GM04504 (cell line): Measurements from ENCODE around the gene TLN1.

Experiments used
- DNase-seq: peaks from one replicate; pipeline ENCODE4 v3.0.0-alpha.2; 2012; ENCODE audit warnings: low read depth

Gene TLN1

GRCh38 chr9:35728041-35728971, 3.7 kb downstream of the TLN1 start:
- DNase-seq, result peak; percentile 80

DNA sequence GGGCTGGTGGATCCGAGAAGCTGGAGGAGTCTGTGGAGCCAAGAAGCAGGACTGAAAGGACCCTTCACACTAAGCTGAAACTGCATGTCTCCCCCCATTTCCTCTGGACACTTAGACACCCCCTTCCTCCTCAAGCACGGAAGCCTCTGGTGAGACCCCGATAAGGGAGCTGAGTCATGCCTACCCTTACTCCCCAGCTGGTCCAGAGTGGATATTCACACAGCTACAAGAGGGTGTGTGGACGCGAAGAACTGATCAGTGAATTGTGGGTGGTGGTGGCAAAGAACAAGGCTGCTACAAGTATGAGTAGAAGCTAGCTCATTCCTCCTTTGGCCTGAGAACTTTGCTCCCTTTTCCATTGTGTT, 4.3 kb downstream of the TLN1 start:
- no peak for DNase-seq

DNA sequence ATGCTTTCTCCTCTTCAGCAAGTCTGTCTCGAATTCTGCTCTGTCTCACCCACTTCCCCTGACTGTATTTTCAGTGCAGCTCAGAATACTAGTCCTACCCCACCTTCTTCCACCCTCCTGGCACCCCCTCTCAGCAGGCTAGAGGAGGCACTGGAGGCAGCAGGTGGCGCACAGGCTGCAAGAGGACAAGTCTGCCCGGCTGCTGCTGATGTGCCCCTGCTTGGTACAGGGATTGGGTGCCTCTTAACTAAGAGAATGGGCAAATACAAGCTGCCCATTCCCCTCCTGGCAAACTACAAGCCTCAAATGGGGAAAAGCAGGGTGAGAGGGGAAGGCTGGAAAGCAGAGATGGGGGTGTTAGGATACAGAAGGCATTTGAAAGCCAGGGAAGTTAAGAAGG, 5.1 kb downstream of the TLN1 start:
- no peak for DNase-seq

DNA sequence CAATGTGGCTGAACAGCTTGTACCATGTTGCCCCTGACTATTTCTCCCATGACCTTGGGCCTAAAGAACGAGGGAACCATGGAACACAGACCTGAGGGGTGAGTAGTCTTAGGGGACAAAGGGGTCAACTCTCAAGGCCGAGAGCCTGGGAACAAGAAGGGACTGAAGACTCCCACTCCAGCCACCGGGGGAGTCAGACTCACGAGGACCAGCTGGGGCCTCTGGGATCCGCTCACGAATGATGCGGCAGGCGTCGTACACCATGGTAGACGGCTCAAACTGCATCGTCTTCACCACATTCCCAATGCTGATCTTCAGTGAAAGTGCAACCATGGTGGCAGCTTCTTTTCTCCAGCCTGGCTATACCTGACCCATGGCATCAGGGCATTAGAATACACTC, 6.6 kb downstream of the TLN1 start:
- DNase-seq, result no peak

- no peak for DNase-seq
These were observed 8.1 kb downstream of the TLN1 start for GRCh38 chr9:35723908-35724307.

DNA sequence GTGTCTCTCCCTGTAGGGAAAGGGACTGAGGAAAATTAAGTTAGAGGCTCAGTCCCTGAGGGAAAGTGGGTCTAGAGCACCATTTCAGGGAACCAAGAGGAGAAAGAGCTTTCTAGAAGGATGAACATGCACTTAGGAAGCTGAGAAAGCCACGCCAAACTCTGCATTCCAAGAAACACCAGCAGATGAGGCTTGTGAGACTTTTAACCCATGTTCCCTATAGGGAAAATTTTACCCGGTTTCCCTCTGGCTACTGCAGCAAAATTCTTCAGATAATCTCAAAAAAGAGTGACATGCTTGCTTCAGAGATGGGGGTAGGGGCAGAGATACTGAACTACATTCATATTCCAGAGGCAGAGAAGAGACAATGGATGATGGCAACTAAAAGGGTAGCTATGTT, 8.6 kb downstream of the TLN1 start:
- DNase-seq, result no peak

- DNase-seq, result no peak
These were observed 12.4 kb downstream of the TLN1 start for GRCh38 chr9:35719546-35719945.

- DNase-seq, result no peak
These were observed 13.1 kb downstream of the TLN1 start for GRCh38 chr9:35718721-35719511.

DNA sequence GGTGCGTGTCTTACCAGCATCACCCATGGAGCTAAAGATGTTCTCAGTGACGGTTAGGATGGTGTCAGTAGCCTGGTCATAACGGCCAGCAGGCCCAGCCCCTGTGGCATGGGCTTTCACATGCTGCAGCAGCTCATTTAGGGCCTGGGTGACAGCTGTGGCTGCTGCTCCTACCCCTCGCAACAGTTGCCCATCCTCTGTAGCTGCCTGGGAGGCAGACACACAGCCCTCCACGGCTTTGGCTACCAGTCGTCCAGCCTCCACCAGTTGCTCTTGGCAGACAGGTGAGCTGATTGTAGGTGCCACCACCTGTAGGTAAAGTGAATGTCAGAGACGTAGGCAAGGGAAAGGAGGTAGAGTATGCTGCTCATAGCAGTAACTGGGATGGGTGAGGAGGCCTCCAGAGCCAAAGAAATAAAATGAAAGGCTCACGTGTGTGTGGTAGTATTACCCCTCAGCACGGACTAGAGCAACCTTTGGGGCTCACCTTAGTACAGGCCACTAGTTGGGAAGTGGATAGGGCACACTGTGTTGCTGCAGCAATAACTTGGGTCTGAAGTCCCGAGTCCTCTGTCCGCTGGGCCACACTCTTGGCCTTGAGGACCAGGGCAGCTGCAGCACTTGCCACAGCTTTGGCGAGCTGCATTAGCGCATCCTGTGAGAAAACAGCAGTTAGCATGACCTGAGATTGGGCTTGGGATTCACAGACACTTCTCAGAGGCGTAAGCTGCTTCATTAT, 14.7 kb downstream of the TLN1 start:
- no peak for DNase-seq

DNA sequence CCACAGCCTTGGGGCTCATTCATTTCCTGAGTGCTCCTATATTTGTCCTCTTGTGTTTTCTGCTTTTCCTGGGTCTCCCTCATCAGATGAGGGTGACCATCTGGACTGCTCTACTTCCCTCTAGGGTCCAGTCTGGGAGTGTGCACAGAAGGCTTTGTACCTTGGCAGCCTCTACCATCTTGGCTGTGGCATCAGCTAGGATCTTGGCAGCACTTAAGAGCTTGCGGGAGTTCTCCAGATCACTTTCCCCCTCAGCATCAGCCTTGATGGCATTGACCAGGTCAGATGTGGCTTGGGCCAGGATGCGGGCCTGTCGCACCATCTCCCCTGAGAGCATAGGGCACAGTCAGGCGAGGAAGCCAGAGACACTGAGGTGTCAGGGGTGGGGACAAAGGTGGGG, 15.8 kb downstream of the TLN1 start:
- no peak for DNase-seq

GRCh38 chr9:35714579-35715252, 17.3 kb downstream of the TLN1 start:
- no peak for DNase-seq

GRCh38 chr9:35714123-35714522, 17.9 kb downstream of the TLN1 start:
- DNase-seq, result no peak

- no peak for DNase-seq
These were observed 18.4 kb downstream of the TLN1 start for GRCh38 chr9:35713578-35713977.

DNA sequence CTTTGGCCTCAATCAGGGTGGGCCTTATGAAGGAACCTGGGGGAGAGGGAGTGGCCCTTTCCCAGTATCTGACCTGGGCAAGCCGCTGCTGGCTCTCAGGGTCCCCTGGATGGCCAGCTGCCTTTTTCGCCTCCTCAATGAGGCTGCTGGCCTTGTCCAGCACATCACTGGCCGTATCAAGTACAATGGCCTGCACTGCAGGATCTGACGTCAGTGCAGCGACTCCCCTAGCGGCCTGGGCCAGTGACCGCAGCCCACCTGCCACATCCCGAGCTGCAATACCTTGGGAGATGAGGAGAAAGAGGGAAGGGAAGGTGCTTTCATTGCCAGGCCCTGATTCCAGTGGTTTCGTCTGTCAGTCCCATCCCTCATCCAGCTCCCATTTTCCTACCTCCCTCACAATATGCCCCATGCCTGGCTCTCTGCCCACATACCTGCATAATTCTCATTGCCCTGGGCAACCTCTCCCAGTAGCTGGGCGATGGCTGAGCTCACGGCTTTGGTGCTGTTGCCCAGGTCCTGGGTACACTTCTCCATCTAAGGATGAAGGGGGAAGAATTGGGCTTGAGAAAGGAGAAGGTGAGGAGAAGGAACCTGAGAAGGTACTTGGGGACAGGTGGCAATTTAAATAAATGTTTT, 19.1 kb downstream of the TLN1 start:
- no peak for DNase-seq

DNA sequence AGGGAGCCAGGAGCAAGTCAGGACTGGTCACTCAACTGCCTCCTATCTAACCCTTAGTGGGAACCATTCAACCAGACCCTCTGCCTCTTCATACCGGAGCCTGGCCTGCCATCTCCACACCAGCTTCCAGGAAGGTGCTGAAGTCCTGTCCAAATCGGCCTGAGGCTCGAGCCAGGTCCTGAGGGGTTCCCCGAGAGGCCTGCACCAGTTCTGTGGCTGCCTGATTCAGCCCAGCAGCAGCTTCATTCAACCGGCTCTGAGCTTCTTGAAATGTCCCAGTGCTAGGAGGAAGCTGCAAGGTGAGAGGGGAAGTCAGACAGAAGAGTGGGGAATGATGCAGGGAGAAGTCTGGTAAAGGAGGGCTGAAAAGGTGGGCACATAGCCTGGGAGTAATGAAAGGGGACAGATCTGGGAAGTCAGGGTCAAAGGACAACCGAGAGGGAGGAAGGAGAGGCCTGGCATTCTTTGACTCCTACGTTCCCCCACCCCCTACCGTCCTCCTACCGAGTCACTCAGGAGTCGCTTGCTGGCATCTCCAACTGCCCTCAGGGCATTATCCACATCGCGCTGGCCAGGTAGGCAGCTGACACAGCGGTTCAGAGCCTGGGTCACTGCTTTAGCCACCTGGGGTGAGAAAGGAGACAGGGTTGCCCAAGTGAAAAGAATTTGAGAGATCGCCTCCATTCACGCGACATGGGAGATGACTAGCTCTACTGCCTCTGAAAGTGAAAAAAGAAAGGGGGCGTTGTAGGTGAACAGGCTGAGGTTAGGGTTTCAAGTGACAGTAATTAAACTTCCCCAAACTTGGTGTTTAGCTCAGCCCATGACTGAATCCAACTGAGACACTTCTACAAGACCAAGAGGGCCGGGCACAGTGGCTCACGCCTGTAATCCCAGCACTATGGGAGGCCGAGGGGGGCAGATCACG, 20.2 kb downstream of the TLN1 start:
- DNase-seq, result no peak

DNA sequence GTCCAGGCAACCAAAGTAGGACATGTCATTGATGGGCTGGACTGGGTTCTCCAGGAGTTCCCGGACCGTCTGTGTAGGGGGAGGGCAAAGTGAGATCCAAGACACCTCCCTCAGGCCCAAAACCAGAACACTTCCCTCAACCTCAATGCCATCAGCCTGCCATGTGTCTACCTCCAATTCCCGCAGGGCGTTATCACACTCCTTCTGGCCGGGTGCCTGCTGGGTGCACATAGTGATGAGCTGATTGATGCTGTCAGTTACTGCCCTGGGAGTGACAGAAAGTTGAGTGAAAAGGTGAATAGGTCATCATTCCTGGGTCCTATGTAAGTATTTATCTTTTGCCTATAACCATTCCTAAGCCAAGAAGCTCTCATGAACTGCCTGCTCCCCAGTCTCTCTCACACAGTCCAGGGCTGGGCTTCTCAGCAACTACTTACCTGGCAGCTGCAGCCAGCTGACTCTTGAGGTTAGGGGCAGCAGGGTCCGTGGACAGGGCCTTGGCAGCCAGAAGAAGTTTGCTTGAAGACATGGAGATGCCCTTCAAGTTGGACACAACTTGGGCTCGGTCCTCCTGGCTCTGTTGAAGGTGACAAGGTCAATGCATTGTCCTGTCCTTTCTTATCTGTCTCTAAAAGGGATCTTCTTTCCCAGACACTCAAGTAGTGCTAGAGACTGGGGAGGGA, 21.0 kb downstream of the TLN1 start:
- no peak for DNase-seq

GRCh38 chr9:35708146-35708545, 23.8 kb downstream of the TLN1 start:
- no peak for DNase-seq

DNA sequence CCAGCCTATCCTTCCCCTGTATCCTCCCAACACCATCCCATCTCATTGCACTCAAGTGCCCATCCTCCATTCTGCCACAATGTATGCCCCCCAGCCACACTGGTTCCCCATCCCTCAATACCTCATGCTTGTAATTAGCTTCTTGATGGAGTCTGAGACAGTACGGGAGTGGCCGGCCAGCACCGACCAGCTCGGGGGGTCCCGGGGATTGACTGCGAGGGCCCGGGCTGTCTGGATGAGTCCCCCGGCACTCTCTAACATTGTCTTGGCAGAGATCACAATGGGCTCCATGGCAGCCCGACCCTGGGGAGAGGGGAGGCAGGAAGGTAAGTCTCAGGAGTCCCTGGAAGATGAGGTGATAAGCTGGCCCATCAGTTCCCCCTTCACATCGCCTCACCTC, 25.0 kb downstream of the TLN1 start:
- DNase-seq, result no peak

DNA sequence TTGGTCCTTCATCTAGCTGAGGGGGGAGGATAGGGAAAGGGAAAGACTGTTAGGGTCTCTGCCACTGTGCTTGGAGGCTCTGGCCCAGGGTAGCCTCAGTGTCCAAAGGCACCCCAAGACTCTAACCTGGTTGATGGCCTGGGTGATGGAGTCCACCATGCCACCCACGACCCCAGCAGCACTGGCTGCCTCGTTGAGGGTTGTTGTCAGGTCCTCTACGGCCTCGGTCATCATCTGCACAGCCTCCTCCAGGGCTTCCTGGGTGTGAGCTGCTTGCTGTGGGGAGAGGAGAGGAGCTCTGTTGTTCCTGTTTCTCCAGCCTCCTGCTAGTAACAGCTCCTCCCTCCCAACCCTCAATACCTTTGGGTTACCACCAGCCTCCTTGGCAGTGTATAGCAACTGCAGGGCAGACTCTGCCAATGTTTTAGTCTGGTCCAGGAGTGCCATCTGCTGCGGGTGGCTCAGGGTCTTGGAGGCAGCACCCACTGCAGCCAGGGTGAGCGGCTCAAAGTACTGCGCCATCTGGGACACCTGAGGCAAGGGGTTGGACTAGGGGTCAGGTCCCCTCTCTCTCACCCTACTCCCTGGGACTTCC, 26.1 kb downstream of the TLN1 start:
- no peak for DNase-seq
